Measurements from ENCODE around the gene NLGN2.

Gene NLGN2

GRCh38 chr17:7463372-7463846 is 55.8 kb downstream of the NLGN2 start:
- DNase-seq (ENCODE audit: low read depth in 4 of 4, low spot score in 1 of 4): no peak

- DNase-seq (ENCODE audit: low read depth in 4 of 4, low spot score in 1 of 4): no peak
Measured at GRCh38 chr17:7464081-7464480, 56.4 kb downstream of the NLGN2 start.

- DNase-seq (ENCODE audit: low read depth in 4 of 4, low spot score in 1 of 4): no peak
Measured at GRCh38 chr17:7465597-7466275, 58.1 kb downstream of the NLGN2 start.

- no peak for DNase-seq (ENCODE audit: low read depth in 4 of 4, low spot score in 1 of 4)
Measured at GRCh38 chr17:7466318-7466638, 58.6 kb downstream of the NLGN2 start.

GRCh38 chr17:7466639-7467341 is 59.1 kb downstream of the NLGN2 start:
- DNase-seq (ENCODE audit: low read depth in 4 of 4, low spot score in 1 of 4): no peak

- DNase-seq (ENCODE audit: low read depth in 4 of 4, low spot score in 1 of 4): no peak
Measured at GRCh38 chr17:7467498-7467897, 59.9 kb downstream of the NLGN2 start.

GRCh38 chr17:7468290-7468689 is 60.6 kb downstream of the NLGN2 start:
- DNase-seq (ENCODE audit: low read depth in 4 of 4, low spot score in 1 of 4): no peak

GRCh38 chr17:7468804-7469389 is 61.3 kb downstream of the NLGN2 start:
- DNase-seq (ENCODE audit: low read depth in 4 of 4, low spot score in 1 of 4): no peak

Data from stimulated activated CD4-positive, alpha-beta T cell treated with anti-CD3 and anti-CD28 coated beads, Interleukin-1b, Interleukin-23, amount 100 ng/mL, for 24 hours (primary cell).